ENCODE results near the gene INPP4B.

The INPP4B gene

DNA sequence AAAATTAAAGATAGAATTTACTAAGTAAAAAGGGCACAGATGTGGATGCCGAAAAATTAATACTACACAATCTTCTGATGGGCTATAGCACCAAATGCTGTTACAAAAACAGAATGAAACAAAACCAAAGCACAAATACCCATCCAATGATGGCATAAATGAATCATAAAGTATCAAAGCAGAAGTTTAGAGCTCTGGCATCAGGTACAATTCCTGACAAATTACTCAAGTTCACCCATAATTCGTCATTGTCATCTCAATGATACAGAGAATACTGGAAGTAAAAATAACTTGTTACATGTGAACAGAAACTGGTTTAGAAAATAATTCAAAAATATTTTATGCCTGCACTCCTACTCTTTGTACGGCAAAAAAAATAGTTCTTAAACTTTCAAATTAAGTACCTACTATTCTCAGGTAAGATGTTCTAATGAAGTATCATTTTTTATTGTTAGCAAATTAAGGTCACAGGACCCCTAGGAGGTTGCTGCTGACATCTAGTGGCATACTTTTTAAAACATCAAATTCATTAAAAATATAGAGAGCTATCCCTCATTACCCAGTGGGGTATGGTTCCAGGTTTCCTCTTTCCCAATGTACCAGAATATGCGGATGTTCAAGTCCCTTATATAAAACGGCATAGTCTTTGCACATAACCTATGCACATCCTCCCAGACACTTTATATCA is 126.1 kb downstream of the INPP4B start:
- Histone ChIP-seq H3K27ac (no peak overlapping the region), H3K36me3 (no peaks in the 10 kb centered on the region), H3K27me3 (no peaks in the 10 kb centered on the region), H3K4me2 (no peak overlapping the region), H3K9ac (no peak overlapping the region), H3K9me3 (replicated peaks in 1 of 11) (no peaks in the 10 kb centered on the region), H3K4me1 (no peaks in the 10 kb centered on the region), H3K4me3 (no peak overlapping the region), H4K20me1 (no peaks in the 10 kb centered on the region)
- TF ChIP-seq Cebpa-rat (IDR thresholded peaks at IDR 0.05): no peak

DNA sequence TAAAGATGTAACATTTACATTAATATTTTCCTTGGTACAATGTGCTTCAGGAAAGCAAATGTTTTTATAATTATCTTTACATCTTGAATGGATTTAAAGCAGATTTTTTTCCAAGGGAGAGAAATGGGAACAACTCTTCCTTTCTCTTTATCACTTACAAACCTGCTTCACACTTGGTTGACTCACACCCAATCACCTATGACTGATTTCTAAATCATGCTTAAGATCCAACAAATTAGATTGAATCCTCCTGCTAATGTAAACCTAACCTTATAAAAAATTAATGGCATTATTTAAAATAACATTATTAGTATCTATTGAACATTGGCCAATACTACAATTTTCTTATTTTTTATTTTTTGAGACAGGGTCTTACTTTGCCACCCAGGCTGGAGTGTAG is 127.1 kb downstream of the INPP4B start:
- no peak overlapping the region for H3K27ac ChIP-seq
- H3K9ac ChIP-seq: no peak overlapping the region
- no peaks in the 10 kb centered on the region for H3K9me3 ChIP-seq (replicated peaks in 1 of 11)
- no peaks in the 10 kb centered on the region for H3K27me3 ChIP-seq
- no peak overlapping the region for H3K4me3 ChIP-seq
- no peak for TF ChIP-seq Cebpa-rat (IDR thresholded peaks at IDR 0.05)
- no peaks in the 10 kb centered on the region for H3K4me1 ChIP-seq
- no peaks in the 10 kb centered on the region for H4K20me1 ChIP-seq
- H3K36me3 ChIP-seq: no peaks in the 10 kb centered on the region
- no peak overlapping the region for H3K4me2 ChIP-seq

DNA sequence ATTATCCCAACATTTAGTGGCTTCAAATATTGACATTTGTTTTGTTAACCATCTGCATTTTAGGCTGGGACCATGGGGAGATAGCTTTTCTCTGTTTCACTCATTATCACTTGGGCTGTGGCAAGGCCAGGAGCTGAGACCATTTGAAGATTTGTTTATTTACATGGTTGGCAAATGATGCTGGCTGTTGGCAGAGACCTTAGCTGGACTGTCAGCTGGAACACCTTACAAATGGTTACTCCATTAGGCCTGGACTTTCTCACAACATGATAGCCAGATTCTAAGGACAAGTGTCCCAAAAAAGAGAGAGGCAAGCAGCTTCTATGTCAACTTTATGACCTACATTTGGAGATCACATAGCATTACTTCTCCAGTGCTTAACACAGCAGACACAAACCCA is 130.4 kb downstream of the INPP4B start:
- TF ChIP-seq Cebpa-rat (IDR thresholded peaks at IDR 0.05): no peak
- no peaks in the 10 kb centered on the region for H4K20me1 ChIP-seq
- no peaks in the 10 kb centered on the region for H3K9me3 ChIP-seq (replicated peaks in 1 of 11)
- no peak overlapping the region for H3K9ac ChIP-seq
- no peak overlapping the region for H3K4me3 ChIP-seq
- H3K4me1 ChIP-seq: no peaks in the 10 kb centered on the region
- H3K36me3 ChIP-seq: no peaks in the 10 kb centered on the region
- no peak overlapping the region for H3K27ac ChIP-seq
- no peaks in the 10 kb centered on the region for H3K27me3 ChIP-seq
- H3K4me2 ChIP-seq: no peak overlapping the region

DNA sequence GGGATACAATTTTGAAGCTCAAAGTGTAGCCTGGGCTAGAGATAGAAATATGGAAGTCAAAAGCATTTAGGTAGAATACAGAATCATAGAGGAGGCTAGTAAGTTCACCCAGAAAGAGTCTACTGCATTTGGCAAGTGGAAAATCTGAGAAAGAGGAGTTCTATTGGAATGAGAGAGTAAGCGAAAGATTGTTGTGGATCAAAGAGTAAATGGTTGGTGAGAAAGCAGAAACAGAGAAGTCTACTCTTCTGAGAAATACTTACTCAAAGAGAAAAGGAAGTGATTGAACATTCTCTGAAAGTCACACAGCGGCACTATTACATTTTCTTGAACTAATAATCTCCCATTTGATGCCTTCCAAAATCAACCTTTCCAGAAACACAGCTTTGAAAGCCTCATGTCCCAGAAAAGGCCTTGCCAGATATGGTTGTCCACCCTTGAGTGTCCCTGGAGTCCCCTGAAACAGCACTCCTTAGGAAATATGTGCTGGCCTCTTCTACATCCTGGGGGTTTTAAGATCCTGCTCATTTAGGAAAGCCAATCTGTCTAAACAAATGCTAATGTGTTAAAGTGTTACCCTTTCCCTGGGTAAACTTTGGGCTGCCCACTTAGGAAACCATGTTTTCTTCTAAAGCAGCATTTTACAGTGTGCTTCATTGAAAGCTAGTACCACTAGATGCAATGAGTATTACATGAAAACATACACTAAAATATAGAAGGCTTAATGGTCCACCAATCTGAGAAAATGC is 132.6 kb downstream of the INPP4B start:
- Histone ChIP-seq H3K36me3 (no peaks in the 10 kb centered on the region), H4K20me1 (no peaks in the 10 kb centered on the region), H3K9ac (no peak overlapping the region), H3K4me3 (no peak overlapping the region), H3K27ac (no peak overlapping the region), H3K27me3 (no peaks in the 10 kb centered on the region), H3K4me2 (no peak overlapping the region), H3K4me1 (no peaks in the 10 kb centered on the region), H3K9me3 (replicated peaks in 1 of 11) (peaks cover 4 to 13% (median 9%) of the 10 kb centered on the region in 11 experiments; a peak in 20 of 22 replicates)
- no peak for TF ChIP-seq Cebpa-rat (IDR thresholded peaks at IDR 0.05)

DNA sequence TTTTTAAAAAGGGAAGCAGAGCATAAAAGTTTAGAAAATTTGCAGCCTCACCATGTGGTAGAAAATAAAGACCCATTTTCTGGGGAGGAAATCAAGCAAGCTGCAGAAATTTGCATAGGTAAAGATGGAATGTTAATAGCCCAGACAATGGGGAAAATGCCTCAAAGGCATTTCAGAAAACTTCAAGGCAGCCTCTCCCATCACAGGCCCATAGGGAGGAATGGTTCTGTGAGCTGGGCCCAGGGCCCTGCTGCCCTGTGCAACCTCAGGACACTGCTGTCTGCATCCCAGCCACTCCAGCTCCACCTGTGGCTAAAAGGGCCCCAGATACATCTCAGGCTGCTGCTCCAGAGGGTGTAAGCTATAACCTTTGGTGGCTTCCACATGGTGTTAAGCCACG is 137.9 kb downstream of the INPP4B start:
- Histone ChIP-seq H3K27me3 (no peaks in the 10 kb centered on the region), H3K4me1 (peaks cover 0 to 14% (median 9%) of the 10 kb centered on the region in 10 experiments; a peak in 13 of 20 replicates), H4K20me1 (no peaks in the 10 kb centered on the region), H3K9me3 (replicated peaks in 1 of 11) (peaks cover 11 to 33% (median 26%) of the 10 kb centered on the region in 11 experiments; a peak in 21 of 22 replicates), H3K4me3 (no peak overlapping the region), H3K36me3 (no peaks in the 10 kb centered on the region), H3K9ac (no peak overlapping the region), H3K4me2 (no peak overlapping the region), H3K27ac (no peak overlapping the region)
- TF ChIP-seq Cebpa-rat (IDR thresholded peaks at IDR 0.05): no peak

DNA sequence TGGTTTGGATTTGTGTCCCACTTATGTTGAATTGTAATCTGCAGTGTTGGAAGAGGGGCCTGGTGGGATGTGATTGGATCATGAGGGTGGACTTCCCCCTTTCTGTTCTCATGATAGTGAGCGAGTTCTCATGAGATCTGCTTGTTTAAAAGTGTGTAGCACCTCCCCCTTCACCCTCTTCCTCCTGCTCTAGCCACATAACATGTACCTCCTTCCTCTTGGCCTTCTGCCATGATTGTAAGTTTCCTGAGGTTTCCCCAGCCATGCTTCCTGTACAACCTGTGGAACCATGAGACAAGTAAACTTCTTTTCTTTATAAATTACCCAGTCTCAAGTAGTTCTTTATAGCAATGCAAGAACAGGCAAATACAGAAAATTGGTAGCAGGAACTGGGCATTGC is 138.7 kb downstream of the INPP4B start:
- Histone ChIP-seq H3K4me1 (peaks cover 0 to 14% (median 9%) of the 10 kb centered on the region in 10 experiments; a peak in 13 of 20 replicates), H3K9me3 (replicated peaks in 1 of 11) (peaks cover 11 to 33% (median 26%) of the 10 kb centered on the region in 11 experiments; a peak in 21 of 22 replicates), H3K9ac (no peak overlapping the region), H3K27me3 (no peaks in the 10 kb centered on the region), H4K20me1 (no peaks in the 10 kb centered on the region), H3K4me3 (no peak overlapping the region), H3K36me3 (no peaks in the 10 kb centered on the region), H3K4me2 (peak overlapping the region in 7 of 11 experiments; percentile 19 to 35 (median 29); a peak in 8 of 22 replicates), H3K27ac (no peak overlapping the region)
- no peak for TF ChIP-seq Cebpa-rat (IDR thresholded peaks at IDR 0.05)

DNA sequence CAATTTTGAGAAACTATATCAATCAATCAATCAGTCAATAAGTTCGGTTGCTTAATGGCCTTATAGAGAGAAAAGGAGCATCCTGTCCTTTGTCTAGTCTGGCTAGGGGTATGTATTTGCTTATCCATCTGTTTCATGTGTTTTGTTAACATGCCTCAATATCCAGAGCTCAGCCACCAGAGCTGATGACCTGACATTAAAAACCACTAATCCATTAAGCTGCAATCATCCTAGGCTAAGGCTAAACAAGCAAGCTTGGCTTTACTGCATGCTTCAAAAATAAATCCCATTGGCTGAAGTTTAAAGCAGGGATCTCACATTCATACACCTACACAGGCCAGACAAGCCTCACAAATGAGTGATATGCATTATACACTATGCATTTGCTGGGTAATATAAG is 139.7 kb downstream of the INPP4B start:
- Histone ChIP-seq H3K4me3 (no peak overlapping the region), H3K27me3 (no peaks in the 10 kb centered on the region), H4K20me1 (no peaks in the 10 kb centered on the region), H3K36me3 (no peaks in the 10 kb centered on the region), H3K4me1 (peaks cover 0 to 14% (median 9%) of the 10 kb centered on the region in 10 experiments; a peak in 13 of 20 replicates), H3K27ac (no peak overlapping the region), H3K9me3 (replicated peaks in 1 of 11) (peaks cover 11 to 33% (median 26%) of the 10 kb centered on the region in 11 experiments; a peak in 21 of 22 replicates), H3K9ac (no peak overlapping the region), H3K4me2 (no peak overlapping the region)
- TF ChIP-seq Cebpa-rat (IDR thresholded peaks at IDR 0.05): no peak

DNA sequence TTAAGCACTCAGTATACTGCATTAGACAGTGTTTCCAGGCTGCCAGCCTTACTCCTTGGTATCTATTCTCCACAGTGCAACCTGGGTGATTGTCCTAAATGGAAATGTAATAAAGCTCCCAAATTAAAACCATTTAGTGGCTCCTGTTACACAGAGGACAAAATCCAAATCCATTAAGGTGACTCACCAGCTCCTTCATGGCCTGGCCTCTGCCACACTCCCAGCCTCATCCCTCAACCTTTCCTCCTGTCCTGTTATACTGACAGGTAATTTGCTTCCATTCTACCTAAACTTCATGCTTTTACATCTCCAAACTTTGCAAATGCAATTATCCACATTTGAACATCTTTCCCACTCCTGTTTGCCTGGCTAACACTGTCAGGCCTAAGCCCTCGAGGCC is 140.3 kb downstream of the INPP4B start:
- H3K4me3 ChIP-seq: no peak overlapping the region
- no peak overlapping the region for H3K9ac ChIP-seq
- H3K9me3 ChIP-seq (replicated peaks in 1 of 11): peaks cover 11 to 33% (median 26%) of the 10 kb centered on the region in 11 experiments; a peak in 21 of 22 replicates
- no peak overlapping the region for H3K27ac ChIP-seq
- no peaks in the 10 kb centered on the region for H3K27me3 ChIP-seq
- no peak overlapping the region for H3K4me2 ChIP-seq
- H4K20me1 ChIP-seq: no peaks in the 10 kb centered on the region
- peaks cover 0 to 14% (median 9%) of the 10 kb centered on the region in 10 experiments; a peak in 13 of 20 replicates for H3K4me1 ChIP-seq
- H3K36me3 ChIP-seq: no peaks in the 10 kb centered on the region
- TF ChIP-seq Cebpa-rat (IDR thresholded peaks at IDR 0.05): no peak

DNA sequence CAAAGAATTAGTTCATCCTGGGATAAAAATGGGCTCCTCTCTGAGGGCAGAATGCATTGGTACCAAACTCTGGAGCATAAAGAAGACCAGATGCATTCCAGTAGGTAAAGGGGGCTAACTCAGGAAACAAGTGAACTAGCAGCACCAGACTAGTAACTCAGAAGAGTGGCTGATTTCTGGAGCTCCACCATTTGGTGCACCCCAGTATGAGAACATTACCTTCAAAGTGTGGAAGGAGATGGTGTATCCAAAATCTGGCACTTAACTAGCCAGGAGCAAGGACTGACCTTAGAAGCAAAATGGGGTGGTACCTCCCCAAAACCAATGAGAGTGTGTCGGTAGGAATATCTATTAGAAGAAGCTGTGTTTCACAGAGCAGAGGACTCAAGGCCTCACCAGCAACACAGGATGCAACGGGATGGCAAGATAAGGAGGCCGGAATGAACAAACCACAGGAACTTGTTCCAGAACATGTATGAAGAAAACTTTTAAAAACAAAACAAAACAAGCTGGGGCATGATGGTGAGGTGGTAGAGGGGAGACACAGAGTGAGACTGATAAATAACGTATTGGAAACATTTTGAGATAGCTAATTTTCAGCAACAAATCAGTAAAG is 142.3 kb downstream of the INPP4B start:
- H3K4me2 ChIP-seq: peak overlapping the region in 4 of 11 experiments; percentile 0 to 29 (median 11); a peak in 1 of 22 replicates
- H3K36me3 ChIP-seq: no peaks in the 10 kb centered on the region
- H3K27ac ChIP-seq: no peak overlapping the region
- no peaks in the 10 kb centered on the region for H3K27me3 ChIP-seq
- H3K4me1 ChIP-seq: peaks cover 0 to 14% (median 9%) of the 10 kb centered on the region in 10 experiments; a peak in 13 of 20 replicates
- no peak overlapping the region for H3K9ac ChIP-seq
- no peak for TF ChIP-seq Cebpa-rat (IDR thresholded peaks at IDR 0.05)
- no peaks in the 10 kb centered on the region for H4K20me1 ChIP-seq
- peaks cover 9 to 25% (median 20%) of the 10 kb centered on the region in 11 experiments; a peak in 21 of 22 replicates for H3K9me3 ChIP-seq (replicated peaks in 1 of 11)
- no peak overlapping the region for H3K4me3 ChIP-seq
